Measurements from ENCODE around the gene CDC42BPG.
A peak's percentile ranks its signal among the peaks of the same experiment; 100 is the strongest.

Gene CDC42BPG

GRCh38 chr11:64804346-64805210 lies 39.9 kb downstream of the CDC42BPG start:
- no peak for DNase-seq (ENCODE audit: low spot score)

GRCh38 chr11:64803846-64804345 lies 40.6 kb downstream of the CDC42BPG start:
- no peak for DNase-seq (ENCODE audit: low spot score)

GRCh38 chr11:64803158-64803845 lies 41.2 kb downstream of the CDC42BPG start, which contains the start of gene MAP4K2:
Gene MAP4K2 (minus strand): TSS chr11:64803214. CDS start chr11:64803149, 65 bp downstream.
- peak; percentile 84 for DNase-seq (ENCODE audit: low spot score)

- no peak for DNase-seq (ENCODE audit: low spot score)
These were observed 41.9 kb downstream of the CDC42BPG start for GRCh38 chr11:64802370-64803157.

GRCh38 chr11:64801561-64802369 lies 42.7 kb downstream of the CDC42BPG start:
- no peak for DNase-seq (ENCODE audit: low spot score)

- DNase-seq (ENCODE audit: low spot score), result no peak
These were observed 43.3 kb downstream of the CDC42BPG start for GRCh38 chr11:64801158-64801464.

- no peak for DNase-seq (ENCODE audit: low spot score)
These were observed 43.9 kb downstream of the CDC42BPG start for GRCh38 chr11:64800303-64801157.

GRCh38 chr11:64799623-64800302 lies 44.7 kb downstream of the CDC42BPG start:
- DNase-seq (ENCODE audit: low spot score), result no peak

- no peak for DNase-seq (ENCODE audit: low spot score)
These were observed 45.2 kb downstream of the CDC42BPG start for GRCh38 chr11:64799256-64799622.

GRCh38 chr11:64796757-64797541 lies 47.5 kb downstream of the CDC42BPG start:
- DNase-seq (ENCODE audit: low spot score), result no peak

- no peak for DNase-seq (ENCODE audit: low spot score)
These were observed 48.3 kb downstream of the CDC42BPG start for GRCh38 chr11:64796047-64796756.

GRCh38 chr11:64794526-64794925 lies 49.9 kb downstream of the CDC42BPG start:
- DNase-seq (ENCODE audit: low spot score), result no peak

- no peak for DNase-seq (ENCODE audit: low spot score)
These were observed 50.9 kb downstream of the CDC42BPG start for GRCh38 chr11:64793271-64794160.

- no peak for DNase-seq (ENCODE audit: low spot score)
These were observed 52.0 kb downstream of the CDC42BPG start for GRCh38 chr11:64792482-64792881.

- DNase-seq (ENCODE audit: low spot score), result no peak
These were observed 52.6 kb downstream of the CDC42BPG start for GRCh38 chr11:64791781-64792291.

GRCh38 chr11:64790205-64791095 lies 54.0 kb downstream of the CDC42BPG start:
- DNase-seq (ENCODE audit: low spot score), result no peak
